ENCODE data around the gene MAPK12.
"Not testable (repeated sequence)": the region's sequence is repeated elsewhere in the genome, so short reads cannot be mapped to it uniquely, and the experiment has no call there.

MAPK12 gene

GRCh38 chr22:50280708-50281383 lies 19.4 kb upstream of the MAPK12 start:
- no peak for DNase-seq

DNA sequence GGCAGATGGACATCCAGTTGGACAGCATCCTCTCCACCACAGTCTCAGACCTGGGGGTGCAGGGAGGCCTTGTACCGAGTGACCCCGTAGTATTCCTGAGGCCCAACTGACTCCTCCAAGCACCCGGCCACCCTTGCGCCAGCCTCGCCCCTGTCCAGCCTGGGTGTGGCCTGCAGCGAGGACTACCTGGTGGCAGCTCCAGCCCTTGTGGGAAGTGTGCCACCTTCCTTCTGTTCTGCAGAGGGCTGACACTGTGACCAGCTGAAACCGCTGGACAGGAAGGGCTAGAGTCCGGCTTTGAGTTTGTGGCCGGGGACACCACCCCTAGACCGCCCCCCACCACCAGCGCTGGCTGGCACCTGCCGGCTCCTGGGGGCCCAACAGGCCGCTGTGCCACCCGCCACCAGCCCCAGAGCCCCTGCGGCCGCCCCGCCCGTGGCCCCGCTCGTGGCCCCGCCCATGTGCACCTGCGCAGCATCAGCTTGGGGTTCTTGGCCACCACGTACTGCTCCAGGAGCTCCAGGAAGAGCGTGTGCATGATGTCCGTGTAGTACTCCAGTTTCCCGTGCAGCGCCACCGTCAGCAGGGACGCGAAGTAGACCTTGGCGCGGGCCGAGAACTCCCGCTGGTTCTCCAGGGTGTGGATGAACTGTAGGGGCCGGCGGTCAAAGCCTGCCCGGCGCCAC lies 18.7 kb upstream of the MAPK12 start:
- no peak for DNase-seq

GRCh38 chr22:50278956-50279619 lies 17.6 kb upstream of the MAPK12 start:
- DNase-seq = no peak

DNA sequence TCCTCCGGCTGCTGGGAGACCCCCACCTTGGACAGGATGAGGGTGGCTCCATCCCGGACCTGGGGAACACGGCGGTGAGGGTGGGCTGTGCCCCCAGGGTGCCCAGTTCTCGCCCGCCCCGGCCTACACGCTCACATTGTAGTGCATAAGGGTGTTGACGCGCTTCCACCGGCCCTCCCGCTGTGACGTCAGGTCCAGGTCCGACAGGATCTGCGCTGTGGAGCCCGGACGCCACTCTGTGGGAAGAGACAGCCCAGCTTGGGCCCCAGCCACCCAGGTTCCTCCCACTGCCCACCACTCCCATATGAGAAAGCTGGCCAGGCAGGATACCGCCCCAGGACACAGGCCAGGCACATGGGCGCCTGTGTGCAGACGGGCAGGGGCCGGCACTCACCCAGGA lies 17.0 kb upstream of the MAPK12 start:
- no peak for DNase-seq

- DNase-seq = no peak
Observed at GRCh38 chr22:50277761-50278160, 16.3 kb upstream of the MAPK12 start.

DNA sequence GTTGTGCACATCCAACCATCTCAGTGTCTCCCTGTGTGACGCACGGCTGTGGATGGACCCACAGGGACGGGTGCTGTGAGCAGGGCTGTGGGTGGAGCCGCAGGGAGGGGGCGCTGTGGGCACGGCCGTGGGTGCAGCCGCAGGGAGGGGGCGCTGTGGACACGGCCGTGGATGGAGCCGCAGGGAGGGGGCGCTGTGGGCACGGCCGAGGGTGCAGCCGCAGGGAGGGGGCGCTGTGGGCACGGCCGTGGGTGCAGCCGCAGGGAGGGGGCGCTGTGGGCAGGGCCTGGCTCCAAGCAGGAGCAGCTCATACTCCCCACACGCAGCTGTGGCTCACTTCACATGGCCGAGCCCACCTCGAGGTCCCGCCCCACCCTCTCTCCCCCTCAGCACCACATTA lies 14.7 kb upstream of the MAPK12 start:
- no peak for DNase-seq

- no peak for DNase-seq
Observed at GRCh38 chr22:50275181-50276055, 13.9 kb upstream of the MAPK12 start.

GRCh38 chr22:50274771-50275170 lies 13.3 kb upstream of the MAPK12 start:
- no peak for DNase-seq

DNA sequence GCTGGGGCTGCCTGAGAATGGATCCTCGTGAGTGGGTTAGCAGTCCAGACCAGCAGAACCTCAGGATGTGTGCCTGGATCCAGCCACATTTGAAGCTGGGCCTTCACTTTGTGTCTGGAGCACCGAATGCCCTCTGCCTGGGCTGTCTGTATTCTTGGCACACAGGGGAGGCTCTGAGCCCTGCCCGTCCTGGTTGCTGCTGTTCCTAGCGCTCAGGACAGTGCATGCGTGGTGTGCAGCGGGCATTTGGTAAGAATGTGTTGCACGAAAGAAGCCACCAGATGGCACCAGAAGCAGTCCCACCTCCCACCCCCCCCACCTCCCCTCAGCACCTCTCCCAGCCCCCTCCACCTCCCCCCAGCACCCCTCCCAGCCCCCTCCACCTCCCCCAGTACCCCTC lies 12.8 kb upstream of the MAPK12 start:
- peak; percentile 13 for DNase-seq

- not testable (repeated sequence) for DNase-seq
Observed at GRCh38 chr22:50273781-50274180, 12.3 kb upstream of the MAPK12 start.

DNA sequence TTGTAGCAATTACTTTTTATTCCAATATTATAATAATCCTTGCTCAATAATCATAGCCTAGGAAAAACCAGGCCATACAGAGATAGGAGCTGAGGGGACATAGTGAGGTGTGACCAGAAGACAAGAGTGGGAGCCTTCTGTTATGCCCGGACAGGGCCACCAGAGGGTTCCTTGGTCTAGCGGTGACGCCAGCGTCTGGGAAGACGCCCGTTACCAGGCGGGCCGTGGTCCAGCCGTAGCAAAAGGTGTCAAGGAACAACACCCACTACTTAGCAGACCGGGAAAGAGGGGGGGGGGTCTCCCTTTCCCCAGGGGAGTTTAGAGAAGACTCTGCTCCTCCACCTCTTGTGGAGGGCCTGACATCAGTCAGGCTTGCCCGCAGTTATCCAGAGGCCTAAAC lies 11.9 kb upstream of the MAPK12 start:
- DNase-seq = not testable (repeated sequence)

DNA sequence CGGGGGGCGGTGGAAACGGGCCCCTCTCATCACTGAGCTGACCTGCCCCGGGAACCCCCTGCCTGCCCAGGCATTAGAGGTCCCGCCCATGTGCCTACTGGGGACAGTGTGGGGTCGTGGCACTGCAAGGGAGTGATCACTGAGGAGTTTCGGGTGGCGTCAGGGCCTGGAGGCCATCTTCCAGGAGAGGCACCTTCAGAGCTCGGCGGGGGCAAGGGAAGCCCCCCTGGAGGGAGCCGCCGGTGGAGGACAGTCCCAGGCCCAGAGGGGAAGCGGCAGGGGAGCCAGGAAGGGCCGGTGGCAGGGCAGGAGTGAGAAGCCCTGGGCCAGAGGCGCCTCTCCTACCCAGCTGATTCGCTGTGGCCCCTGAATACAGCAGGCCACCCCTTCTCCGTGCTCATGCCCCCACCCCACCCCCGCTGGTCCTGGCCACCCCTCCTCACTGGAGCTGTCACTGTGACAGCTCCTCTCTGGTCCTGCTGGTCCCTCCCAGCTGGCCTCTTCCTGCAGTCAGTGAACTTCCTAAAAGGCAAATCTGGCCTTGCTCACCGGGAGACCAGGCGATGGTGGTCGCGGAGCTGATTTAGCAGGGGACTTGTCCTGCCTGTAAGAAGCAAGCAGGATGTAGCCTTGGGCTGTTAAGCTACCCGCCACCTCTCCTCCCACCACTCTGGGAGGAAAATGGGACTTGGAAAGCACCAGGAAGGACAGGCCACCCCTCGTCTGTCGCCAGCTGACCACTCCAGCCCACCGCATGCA lies 10.7 kb upstream of the MAPK12 start:
- no peak for DNase-seq

DNA sequence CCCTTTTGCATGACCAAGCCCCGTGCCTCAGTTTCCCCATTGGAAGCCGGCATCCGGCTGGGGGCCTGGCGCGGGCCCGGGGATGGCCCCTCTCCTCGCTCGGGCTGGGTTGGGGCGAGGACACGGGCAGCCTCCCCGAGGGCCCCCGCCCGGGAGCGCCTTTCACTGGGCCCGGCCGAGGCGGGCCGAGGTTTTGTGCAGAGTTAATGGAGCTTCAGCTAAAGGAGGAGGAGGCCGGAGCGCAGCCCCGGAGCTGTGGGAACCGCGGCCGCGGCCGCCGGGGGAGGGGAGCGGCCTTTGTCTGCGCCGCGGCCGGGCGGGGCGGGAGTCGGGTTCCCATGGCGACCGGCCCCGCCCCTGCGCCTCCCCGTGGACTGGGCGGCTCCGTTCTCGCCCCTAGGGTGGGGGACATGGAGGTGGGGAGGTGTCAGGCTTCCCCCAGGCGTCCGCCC lies 10.1 kb upstream of the MAPK12 start:
- peak; percentile 56 for DNase-seq

DNA sequence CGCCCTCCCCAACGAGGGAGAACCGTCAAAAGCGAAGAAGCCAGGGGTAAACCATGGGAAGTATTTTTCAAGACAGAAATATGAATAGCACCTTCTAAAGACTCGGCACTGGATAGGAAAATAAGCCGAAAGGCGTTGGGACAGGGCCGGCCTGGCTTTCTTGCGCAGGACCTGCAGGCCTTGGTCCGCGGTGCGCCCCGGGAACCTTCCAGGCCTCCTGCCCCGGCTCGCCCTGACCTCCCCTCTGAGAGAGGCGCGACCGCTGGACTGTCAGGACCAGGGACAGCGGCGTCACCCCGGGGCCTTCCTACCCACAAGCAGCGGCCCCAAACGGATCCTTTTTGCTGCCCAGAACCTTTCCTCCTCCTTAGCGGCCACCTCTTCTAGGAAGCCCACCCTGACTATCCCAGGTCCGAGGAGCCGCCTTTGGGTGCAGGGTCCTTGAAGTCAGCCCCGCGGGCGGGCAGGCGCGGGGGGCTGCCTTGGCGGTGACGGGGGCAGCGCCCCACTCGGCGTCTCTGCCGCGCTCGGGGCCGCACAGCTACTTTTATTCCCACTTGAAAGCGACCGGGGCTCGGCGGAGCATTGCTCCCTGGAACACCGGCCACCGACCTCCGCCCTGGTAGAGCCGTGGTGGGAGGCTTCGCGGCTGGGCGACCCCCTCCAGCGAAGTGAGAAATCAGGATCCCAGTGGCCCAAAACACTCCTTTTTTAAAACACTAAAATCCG lies 9.3 kb upstream of the MAPK12 start:
- no peak for DNase-seq

- DNase-seq = no peak
Observed at GRCh38 chr22:50269970-50270665, 8.6 kb upstream of the MAPK12 start, which contains the start of gene MAPK11. Gene MAPK11 (minus strand): TSS chr22:50270380. CDS start chr22:50270292, 88 bp downstream.

DNA sequence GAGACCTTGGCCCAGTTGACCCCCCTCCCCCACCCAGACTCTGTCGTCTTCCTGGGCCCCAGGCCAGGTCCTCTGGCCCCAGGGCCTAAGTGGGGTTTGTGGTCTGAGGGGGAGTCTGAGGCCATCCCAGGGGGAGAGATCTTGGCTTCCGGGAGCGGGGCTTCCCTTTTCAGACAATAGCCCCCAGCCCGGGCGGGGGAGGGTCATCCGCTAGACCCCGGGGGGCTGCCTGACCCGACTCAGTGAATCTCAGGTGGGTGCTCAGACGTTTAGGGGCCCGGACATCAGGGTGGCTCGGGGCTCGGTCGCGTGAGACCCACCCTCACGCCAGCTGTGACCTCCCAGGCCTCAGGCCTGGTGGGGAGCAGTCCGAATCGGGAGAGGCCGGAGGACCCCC lies 8.1 kb upstream of the MAPK12 start:
- DNase-seq = no peak

- DNase-seq = peak; percentile 64
Observed at GRCh38 chr22:50268655-50269113, 7.2 kb upstream of the MAPK12 start.

DNA sequence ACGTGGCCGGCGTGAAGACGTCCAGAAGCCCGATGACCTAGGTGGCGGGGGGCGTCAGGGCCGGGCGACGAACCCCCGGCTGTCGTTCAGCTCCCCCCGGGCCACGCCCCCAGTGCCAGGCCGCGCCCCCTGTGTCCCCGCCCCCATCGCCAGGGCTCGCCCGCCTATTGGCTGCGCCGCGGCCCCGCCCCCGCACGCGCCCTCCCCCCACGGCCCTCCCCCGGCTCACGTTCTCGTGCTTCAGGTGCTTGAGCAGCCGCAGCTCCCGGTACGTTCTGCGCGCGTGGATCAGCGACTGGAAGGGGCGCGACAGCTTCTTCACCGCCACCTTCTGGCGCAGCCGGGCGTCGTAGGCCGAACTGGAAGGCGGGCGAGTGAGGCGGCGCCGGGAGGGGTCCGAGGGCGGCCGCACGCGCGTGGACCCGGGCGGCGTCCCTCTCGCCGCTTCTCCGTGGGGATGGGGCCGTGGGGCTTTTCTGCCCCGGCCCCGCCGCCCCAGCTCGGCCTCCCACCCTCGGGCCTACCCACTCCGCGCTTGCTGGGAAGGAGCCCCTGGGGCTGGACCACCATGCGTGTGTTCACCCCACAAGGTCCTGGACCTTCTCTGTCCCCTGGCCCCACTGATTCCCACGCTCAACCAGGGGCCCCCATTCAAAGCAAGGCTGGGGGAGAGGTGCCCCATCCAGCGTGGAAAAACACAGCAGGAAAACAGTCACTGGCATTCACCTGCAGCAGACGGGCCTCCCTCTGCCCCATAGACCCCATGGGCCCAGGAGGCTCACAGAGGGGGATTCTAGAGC lies 6.3 kb upstream of the MAPK12 start:
- no peak for DNase-seq

DNA sequence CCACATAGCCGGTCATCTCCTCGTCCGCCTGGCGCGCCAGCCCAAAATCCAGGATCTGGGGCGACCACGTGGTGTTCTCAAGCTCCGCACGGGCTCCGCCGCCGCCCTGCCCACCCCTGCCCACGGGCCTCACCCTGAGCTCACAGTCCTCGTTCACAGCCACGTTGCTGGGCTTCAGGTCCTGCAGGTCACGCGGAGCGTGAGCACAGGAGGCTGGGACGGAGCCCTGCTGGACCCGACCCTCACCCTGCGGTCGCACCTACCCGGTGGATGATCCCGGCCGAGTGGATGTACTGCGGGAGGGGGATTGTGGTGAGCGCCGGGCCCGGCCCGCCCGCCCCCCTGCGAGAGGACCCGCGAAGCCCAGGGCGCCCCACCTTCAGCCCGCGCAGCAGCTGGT lies 5.5 kb upstream of the MAPK12 start:
- no peak for DNase-seq
